HG03196 (cell line): ENCODE measurements around the gene B4GALT3.

Experiments
- ATAC-seq: cut with Tn5 transposase; IDR thresholded peaks from one replicate; pipeline ENCODE4 v1.9.1; 2021; ENCODE audit not compliant: unreplicated experiment

Gene B4GALT3

DNA sequence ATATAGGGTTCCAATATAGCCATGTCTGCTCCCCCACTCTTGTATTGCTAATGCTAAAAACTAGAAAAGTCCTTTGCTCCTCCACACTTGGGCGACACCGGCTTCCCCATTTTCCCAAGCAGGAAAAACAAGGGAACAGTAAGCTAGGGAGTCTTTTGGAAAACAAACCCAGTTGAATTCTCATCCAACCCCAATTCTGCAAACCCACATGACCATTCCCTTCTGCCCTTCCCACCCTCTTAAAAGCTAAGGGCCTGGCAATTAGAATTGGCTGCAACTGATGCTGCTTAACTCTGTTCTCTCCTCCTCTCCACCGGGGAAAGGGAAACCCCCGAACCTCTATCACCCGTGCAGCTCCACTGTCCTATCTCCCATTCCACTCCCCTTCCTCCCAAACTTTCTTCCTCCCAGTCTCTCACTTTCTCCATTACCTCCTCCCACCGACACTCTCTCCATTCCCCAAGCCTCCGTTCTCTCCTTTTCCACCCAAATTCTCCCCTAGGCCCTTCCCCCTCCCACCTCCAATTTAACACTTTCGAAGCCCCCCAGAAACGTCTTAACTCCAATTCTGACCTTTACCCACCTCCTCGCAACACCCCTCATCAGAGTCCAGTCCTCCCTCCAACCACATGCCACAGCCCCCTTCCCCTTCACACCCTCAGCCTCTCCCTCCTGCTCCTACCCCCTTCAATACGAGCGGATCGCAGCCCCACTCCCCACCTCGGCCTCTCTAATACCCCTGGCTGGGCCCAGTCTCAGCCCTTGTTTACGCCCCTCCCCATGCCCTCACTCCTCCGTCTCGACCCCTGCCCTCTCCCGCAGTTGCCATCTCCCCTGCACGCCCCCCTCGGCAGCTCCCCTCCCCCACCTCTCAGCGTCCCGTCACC is 45.5 kb downstream of the B4GALT3 start:
- ATAC-seq, result peak; percentile 5

DNA sequence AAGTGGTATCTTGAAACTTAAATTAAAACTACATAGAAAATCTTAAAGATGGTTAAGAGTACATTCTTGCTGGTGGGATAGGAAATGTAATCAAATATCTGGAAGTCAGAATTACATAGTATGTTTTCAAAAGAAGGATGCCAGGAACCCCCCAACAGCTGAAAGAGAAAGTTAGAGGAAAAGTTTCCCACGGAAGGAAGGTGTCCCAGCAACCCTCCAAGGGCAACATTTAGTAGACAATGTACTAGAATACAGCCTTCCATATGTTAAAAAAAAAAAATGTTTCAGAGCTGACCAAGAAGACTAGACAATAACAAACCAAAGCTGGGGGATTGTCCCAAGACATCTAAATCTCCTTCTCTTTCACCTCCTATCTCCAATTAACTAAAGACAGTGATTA is 47.0 kb downstream of the B4GALT3 start:
- ATAC-seq, result no peak

DNA sequence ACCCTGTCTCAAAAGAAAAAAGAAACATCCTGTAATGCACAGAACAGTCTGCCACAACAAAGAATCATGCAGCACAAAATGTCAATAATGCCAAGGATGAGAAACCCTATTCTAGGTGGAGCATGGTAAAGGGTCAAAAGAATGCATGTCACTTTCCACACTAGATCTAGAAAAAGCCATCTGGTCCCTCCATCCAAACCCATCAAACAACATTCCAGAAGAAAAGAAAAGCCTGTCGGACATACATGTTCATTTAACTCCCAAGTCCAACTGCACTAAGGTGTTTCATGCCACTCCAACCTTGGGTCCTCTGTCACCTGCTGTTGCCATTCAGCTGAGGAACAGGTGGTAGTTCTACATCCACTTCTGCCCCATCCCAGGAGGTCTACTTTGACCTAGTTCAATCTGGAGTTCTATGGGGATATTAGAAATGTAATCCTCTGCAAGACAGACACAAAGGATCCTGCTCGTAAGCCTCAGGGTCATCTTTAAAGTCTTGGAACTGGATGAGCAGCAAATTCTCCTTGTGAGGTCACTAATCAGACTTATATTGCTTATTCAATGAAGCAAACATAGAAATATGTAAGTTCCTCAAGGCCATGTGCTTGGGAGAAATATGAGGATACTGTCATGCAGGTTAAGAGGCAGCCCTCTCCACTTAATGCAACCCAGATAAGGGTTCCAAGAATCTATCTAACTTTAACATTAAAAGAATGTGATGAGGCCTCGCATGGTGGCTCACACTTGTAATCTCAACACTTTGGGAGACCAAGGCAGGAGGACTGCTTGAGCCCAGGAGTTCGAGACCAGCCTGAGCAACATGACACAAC is 48.5 kb downstream of the B4GALT3 start:
- no peak for ATAC-seq

DNA sequence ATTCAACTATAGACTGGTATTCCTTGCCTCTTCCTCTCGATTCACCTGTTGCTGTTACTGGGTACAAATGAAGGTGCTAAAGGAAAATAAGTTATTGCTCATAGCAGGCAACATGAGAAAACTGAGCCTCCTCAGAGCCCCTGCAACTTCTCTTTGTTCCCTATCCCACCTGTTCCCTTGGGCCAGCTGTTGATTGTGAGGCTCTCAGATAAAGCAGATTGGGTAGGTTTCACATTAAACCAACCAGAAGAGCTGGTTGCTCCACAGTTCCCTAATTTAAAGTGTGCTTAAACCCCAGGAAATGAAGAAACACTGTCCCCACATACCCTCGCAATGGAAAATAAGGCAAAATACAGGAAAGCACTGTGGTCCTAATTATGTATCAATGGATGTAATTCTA is 49.7 kb downstream of the B4GALT3 start:
- no peak for ATAC-seq

DNA sequence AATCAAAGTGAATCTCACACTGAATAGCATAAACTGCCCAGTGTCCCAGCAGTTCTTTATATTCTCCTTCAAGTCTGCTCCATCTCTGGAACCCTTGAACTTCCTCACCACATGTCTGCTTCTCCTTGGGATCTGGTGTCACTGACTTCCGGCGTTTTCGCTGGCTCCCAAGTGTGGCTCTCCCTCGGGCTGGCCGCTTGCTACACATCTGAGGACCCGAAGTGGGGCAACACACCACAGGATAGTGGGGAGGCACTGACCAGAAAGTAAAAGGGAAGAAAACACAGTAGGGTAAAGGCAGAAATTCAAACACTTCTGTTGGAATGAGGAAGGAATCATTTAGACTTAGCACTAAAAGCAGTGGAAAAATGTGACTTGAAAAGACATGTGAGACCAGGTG is 54.3 kb downstream of the B4GALT3 start:
- ATAC-seq, result no peak

DNA sequence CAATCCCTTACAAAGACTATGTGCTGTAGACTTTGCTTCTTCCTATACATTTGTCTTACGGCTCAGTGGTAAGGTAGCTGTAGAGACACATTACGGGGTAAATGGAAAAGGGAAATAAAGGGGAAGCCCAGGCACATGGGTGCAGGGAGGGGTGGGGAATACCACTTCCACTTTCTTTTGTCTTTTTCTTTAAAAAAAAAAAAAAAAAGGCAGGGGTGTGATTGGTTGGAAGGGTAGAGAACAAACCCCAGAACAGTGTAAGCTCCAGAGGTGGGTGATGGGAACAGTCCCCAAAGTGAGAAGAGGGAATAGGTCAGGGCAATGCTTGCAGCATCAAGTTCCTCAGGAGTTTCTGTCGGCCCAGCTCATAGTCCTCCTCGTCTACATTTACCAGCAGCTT is 55.5 kb downstream of the B4GALT3 start:
- ATAC-seq, result no peak
